GM12892 (cell line): ENCODE data around the gene TEDC2.

Experiments used
- POLR2A ChIP-seq: IDR thresholded peaks from 2 replicates; pipeline ENCODE4 v1.6.1; 2011; ENCODE audit warnings: low read depth, low read length, control low read depth
- POLR2AphosphoS5 ChIP-seq: IDR thresholded peaks from 2 replicates; pipeline ENCODE4 v1.6.1; 2011; ENCODE audit warnings: low read depth, low read length, control low read depth

GRCh38 chr16:2486645-2487516 lies 27.0 kb downstream of the TEDC2 start:
- TF ChIP-seq POLR2A (no peak), POLR2AphosphoS5 (no peak)
